ENCODE results near the gene THSD1.

The THSD1 gene

GRCh38 chr13:52399708-52400107 lies 6.3 kb downstream of the THSD1 start (continued):
- TF ChIP-seq ZBTB49 (tag by site-specific recombination; IDR thresholded peaks at IDR 0.05; ENCODE audit: low read depth) = no peak
- no peak for TF ChIP-seq ELK4 (IDR thresholded peaks at IDR 0.05; ENCODE audit: borderline replicate concordance, low read depth, low read length)
- no peak for TF ChIP-seq ZNF114 (tag by site-specific recombination; IDR thresholded peaks at IDR 0.05)
- no peak for TF ChIP-seq ZNF677 (tag by site-specific recombination; IDR thresholded peaks at IDR 0.05)
- TF ChIP-seq MYNN (tag by site-specific recombination; IDR thresholded peaks at IDR 0.05; ENCODE audit: borderline replicate concordance) = no peak
- no peak for TF ChIP-seq HOXD13 (CRISPR knock-in tag; IDR thresholded peaks at IDR 0.05; ENCODE audit: borderline replicate concordance)

GRCh38 chr13:52399046-52399445 lies 6.9 kb downstream of the THSD1 start:
- Histone ChIP-seq H3K4me3 (ENCODE audit: low read depth, low read length) (no peak overlapping the region), H3K4me1 (ENCODE audit: control insufficient read depth, insufficient read depth, low read length) (no peaks in the 10 kb centered on the region), H3K27ac (ENCODE audit: extremely low read depth, low read depth, low read length) (no peak overlapping the region), H3K36me3 (ENCODE audit: control insufficient read depth in 2 of 2, insufficient read depth in 1 of 2, low read length in 2 of 2) (no peaks in the 10 kb centered on the region), H3K9me3 (ENCODE audit: control insufficient read depth, insufficient read depth, low read depth, low read length) (no peaks in the 10 kb centered on the region)
- ChIA-PET CTCF (interaction anchor here (0.6 kb wide), 1 partner anchor 43 kb away, joined by 3 read pairs; no protein-coding TSS in a partner anchor), POLR2A (no interaction called here)
- TF ChIP-seq GLI2 (tag by site-specific recombination; IDR thresholded peaks at IDR 0.05; ENCODE audit: borderline replicate concordance, low read depth) (no peak), ZNF302 (tag by site-specific recombination; IDR thresholded peaks at IDR 0.05; ENCODE audit: low read depth) (no peak), ZNF555 (tag by site-specific recombination; conservative IDR thresholded peaks at IDR 0.05) (no peak), ZNF121 (tag by site-specific recombination; IDR thresholded peaks at IDR 0.05) (no peak), ZNF692 (tag by site-specific recombination; IDR thresholded peaks at IDR 0.05) (no peak), ZSCAN23 (tag by site-specific recombination; IDR thresholded peaks at IDR 0.05) (no peak), ZNF19 (tag by site-specific recombination; IDR thresholded peaks at IDR 0.05; ENCODE audit: low read depth) (no peak), ZNF140 (tag by site-specific recombination; IDR thresholded peaks at IDR 0.05) (no peak), ZBTB10 (tag by site-specific recombination; IDR thresholded peaks at IDR 0.05) (no peak), ZNF24 (tag by site-specific recombination; IDR thresholded peaks at IDR 0.05) (no peak), ZNF645 (tag by site-specific recombination; IDR thresholded peaks at IDR 0.05) (no peak), WT1 (tag by site-specific recombination; IDR thresholded peaks at IDR 0.05) (no peak), ZNF223 (tag by site-specific recombination; IDR thresholded peaks at IDR 0.05) (no peak), ZNF791 (tag by site-specific recombination; IDR thresholded peaks at IDR 0.05) (no peak), ZBTB21 (tag by site-specific recombination; IDR thresholded peaks at IDR 0.05) (no peak), ZNF558 (tag by site-specific recombination; IDR thresholded peaks at IDR 0.05) (no peak), ZNF529 (tag by site-specific recombination; IDR thresholded peaks at IDR 0.05; ENCODE audit: insufficient replicate concordance) (no peak), ZNF521 (tag by site-specific recombination; IDR thresholded peaks at IDR 0.05) (no peak), GLIS2 (tag by site-specific recombination; IDR thresholded peaks at IDR 0.05) (no peak), ZNF362 (tag by site-specific recombination; IDR thresholded peaks at IDR 0.05) (no peak)

Measured in HEK293 (cell line).